Superior temporal gyrus (tissue), 1 donor: ENCODE data around the gene SLC22A1.
A peak's percentile ranks its signal among the peaks of the same experiment; 100 is the strongest.
"Not testable (repeated sequence)": the region's sequence is repeated elsewhere in the genome, so short reads cannot be mapped to it uniquely, and the experiment has no call there.

ENCODE experiments used
- DNase-seq: peaks from one replicate; pipeline ENCODE4 v3.0.0-alpha.2; 2016; ENCODE audit errors: extremely low spot score

The SLC22A1 gene

DNA sequence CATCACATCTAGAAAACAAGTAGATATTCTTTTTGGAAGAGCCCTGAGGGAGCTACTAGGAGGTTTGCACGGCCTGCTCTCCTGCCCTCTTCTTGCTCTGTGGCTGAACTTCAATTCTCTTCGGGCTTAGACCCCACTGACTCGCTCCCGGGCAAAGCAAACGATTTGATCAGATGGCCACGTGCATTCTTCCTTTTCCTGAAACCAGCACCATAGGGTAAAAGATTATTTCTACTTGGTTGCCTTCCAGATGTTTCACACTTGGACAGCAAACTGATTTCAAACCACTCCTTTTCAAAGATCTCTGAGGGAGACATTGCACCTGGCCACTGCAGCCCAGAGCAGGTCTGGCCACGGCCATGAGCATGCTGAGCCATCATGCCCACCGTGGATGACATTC lies at the start of gene SLC22A1:
Gene SLC22A1 (plus strand): TSS at position 258 of the 400 bp plus-strand sequence. CDS start 121 bp downstream, at position 379.
- no peak for DNase-seq

DNA sequence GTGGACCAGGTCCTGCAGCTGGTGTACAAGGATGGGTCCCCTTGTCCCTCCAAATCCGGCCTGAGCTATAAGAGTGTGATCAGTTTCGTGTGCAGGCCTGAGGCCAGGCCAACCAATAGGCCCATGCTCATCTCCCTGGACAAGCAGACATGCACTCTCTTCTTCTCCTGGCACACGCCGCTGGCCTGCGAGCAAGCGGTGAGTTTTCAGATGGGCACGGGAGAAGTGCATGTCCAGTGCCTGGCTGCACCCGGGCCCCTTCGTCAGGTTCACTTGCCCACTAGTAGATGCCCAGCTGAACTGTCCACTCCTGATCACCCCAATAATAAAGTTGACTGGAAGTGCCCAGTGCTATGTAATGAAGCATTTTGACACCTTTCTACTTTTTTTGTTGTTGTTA lies 48.3 kb upstream of the SLC22A1 start:
- DNase-seq, result no peak

DNA sequence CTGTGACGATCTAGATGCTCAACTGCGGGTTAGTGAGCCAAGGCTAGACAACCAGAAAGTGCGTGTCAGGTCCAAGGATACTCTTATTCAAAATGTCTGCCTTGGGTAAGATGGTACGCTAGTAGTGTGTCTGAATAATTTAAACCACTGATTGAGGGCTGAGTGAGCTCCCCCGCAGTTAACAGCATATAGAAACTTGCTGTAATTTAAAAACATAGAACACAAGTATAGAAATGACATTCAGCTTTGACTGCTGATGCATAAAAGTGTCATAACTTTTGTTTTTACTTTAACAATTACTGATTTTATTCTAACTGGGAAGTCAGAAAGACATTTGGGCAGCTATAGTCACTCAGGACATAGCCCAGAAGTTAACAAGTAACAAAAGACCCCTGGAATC lies 45.6 kb upstream of the SLC22A1 start:
- no peak for DNase-seq

DNA sequence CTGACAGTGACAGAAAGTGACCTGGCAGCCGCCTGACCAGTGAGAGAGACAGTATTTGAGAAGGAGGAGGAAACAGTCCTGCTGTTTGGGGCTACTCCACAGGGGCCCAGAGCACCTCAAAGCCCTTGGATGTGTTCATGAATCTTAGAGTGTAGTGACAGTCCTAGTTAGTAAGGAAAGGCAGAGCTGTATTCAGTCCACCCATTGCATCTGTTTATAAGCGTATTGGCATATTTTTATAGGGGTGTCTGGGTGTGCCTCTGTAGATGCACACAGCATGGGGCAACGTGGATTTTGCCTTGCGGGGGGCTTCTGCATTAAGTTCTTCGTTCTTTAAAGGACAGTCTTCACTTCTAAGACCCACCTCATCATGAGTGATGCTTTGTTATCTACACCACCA lies 44.6 kb upstream of the SLC22A1 start:
- no peak for DNase-seq

DNA sequence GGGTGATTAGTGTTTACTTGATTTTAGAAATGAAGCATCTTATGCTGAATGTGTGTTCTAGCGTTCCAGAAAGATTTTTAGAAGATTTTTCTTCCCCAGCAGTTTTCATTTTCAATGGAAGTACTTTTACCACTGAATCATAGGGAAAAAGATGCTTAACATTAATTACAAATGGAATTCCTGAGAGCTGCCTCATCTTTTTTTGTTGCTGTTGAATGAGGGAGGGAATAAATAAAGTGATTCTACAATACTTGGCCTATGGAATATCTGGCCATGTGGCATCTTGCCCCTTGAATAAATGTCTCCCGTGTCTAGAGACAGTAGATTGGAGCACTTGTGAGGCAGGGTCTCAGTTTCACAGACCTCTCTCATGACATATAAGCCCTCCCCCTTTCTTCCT lies 44.1 kb upstream of the SLC22A1 start:
- DNase-seq, result no peak

DNA sequence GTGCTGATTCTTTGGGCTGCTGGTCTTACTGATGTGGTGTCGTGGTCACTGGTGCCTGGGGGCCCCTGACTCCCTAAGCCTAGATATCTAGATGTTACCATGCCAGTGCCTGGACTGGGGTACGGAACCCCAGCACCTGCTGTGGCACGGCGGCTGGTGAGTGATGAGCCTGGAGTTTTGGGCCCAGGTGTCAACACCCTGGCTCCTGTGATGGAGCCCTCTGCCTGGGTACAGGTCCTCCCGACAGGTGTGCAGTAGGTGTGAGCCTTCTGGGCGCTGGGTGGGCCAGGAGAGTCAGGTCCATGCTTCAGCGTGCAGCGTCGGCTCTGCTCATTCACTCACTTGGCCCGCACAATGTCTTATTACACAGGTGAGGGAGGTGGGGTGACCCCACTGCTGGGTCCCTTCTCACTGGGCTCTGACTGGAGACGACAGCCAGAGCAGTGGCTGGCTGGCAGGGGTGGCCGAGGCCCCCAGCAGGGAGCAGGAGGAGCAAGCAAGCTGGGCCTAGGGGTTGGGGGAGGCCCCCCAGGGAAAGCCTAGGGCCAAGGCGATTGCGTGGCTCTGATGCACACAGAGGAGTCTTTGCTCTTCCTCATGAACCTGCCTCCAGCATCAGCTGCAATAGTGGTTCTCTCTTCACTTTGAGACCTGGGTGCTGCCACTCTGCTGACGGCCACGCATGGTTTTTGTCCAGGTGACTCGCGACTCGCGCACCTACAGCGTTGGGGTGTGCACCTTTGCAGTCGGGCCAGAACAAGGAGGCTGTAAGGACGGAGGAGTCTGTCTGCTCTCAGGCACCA lies 42.5 kb upstream of the SLC22A1 start:
- no peak for DNase-seq

DNA sequence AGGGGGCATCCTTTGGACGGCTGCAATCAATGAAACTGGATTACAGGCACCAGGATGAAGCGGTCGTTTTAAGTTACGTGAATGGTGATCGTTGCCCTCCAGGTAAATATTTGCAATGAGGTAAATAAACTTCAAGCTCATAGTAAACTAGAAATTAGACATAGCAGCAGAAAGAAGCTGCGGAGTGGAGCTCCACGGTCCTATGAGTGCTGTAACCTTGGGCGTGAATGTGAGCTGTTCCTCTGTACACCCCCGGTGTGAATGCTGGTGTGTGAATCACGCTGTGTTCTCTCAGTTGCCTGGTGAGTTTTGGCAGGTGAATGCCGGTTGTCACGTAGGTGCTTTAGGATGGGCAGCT lies 42.0 kb upstream of the SLC22A1 start:
- DNase-seq, result no peak

DNA sequence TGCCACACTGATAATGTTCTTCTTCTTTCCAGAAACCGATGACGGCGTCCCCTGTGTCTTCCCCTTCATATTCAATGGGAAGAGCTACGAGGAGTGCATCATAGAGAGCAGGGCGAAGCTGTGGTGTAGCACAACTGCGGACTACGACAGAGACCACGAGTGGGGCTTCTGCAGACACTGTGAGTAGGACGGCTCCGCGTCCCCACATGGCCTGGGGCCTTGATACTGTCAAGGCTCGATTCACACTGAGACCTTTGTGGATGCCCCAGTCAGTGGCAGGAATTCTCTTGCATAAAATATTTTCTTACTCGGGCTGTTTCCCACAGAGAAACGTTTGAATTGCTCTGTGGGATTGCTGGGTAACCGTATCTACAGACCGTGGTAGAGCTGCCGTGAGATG lies 41.5 kb upstream of the SLC22A1 start:
- no peak for DNase-seq

DNA sequence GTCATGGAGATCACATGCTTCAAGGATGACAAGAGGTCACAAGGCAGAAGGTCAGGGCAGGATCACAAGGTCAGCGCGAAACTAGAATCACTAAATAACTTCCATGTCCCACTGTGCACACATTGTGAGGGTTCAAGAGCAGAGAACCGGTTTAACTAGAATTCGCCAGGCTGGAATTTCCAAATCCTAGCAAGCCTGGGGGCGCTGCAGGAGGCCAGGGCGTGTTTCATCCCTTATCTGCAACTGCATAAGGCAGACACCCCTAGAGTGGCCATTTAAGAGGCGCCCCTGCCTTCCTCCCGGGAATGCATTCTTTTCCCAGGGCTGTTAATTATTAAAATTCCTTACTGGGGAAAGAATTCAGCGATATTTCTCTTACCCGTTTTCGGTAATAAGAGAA lies 40.2 kb upstream of the SLC22A1 start:
- no peak for DNase-seq

DNA sequence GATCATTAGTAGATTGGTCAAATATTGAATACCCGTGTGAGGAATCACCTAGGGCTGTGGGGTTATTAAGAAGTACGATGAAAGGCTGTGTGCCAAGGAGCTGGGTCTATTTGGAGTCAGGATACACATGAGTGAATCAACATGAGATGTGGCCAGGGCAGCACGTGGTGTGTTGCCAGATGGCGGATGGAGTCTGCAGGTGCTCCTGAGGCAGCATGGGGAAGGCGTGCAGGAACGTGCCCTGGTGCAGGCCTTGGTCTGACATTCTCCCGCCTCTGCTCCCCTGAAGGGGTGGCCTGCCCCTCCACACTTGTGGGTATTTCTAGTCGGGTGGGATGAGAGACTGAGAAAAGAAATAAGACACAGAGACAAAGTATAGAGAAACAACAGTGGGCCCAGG lies 39.0 kb upstream of the SLC22A1 start:
- no peak for DNase-seq

DNA sequence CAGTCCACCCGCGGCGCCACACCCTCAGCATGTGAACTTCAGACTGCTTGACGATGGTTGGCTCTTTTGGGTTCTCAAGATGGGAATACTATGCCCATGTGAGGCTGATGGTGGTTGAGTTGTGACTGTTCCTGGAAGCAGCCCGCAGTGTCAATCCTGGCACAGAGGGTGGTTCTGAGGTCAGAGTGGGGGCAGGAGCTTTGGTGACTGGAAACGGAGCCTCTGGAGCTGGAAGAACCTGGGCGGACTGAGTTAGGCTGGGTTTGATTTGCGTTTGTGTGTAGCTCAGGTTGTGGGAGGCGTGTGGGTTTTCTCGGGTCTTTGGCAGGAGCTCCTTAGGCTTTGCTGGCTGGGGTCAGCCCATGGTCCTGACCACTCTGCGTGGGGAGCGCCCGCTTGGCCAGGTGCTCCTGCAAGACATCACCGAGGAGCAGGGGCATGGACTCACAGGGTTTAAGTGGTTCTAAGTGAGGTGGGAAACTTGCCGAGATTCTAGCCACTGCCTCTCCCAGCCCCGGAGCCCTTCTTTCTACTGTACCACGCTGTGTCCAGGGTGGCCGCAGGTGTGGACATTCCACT lies 37.3 kb upstream of the SLC22A1 start:
- DNase-seq, result no peak

DNA sequence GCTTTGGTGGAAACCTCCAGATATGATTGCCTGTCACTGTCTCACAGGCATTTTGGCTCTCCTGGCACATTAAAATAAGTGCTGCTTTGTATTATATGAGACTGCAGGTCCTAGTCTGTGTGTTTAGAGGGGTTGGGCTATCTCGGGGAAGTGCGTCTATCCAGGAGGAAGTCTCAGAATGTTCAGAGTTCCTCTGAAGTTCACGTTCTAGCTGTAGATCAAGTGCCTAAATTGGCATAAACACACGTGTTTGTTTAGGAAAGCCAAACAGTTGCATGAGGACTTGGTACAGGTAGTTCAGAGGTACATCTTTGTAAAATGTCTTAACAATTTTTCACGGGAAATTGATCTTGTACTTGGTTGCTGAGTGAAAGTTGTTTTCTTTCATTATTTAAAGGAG lies 36.4 kb upstream of the SLC22A1 start:
- no peak for DNase-seq

DNA sequence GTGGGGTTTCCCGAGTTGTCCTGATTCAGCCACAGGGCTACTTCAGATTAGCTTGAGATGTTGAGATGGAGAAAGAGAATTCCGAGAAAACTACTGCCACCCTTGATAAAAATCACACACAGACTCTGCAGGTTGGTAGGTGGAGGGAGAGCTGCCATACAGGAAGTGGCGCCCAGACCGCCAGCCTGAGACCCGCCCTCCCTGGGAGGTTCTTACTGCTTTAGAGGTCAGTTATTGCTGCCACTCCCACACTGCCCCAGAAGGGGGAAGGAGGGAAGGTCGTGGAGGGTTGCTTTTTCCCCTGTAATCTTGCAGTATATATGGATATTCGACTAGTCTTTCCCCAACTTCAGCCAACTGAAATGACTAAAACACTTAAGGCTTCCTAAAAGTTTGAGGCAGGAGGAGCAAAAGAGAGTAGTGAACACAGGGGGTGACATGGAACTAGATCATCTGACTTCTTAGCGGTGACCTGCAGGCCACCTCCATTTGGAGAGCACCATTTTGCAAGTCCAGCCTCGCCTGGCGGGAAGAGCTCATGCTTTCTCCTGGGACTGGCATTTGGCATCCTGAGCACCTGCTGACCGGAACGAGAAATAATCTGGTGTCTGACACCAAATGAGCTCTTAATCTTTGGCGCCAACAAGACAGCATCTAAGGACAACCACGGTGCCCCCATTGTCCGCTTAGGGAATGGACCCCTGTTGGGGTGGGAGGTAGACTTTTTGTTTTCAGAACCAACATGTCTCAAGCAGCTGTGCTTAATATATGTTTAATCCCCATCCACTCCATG lies 35.7 kb upstream of the SLC22A1 start:
- no peak for DNase-seq

DNA sequence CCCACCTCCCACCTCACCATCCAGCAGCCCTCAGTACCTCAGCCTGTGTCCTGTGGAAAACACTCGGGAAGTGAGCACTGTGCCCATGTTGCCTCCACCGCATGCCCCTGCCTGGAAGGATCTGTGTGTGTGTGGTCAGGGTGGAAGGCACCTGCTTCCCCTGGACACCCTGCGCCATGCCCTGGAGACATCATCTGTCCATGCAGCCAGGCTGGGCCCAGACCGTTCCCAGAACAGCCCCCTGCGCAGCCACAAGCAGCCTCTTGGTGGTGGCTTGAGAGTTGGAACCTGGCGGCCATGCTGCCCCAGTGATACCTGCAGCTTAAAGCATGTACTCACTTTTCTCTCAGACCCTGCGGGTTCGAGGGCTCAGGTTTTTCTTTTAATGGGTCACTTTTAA lies 34.9 kb upstream of the SLC22A1 start:
- no peak for DNase-seq

DNA sequence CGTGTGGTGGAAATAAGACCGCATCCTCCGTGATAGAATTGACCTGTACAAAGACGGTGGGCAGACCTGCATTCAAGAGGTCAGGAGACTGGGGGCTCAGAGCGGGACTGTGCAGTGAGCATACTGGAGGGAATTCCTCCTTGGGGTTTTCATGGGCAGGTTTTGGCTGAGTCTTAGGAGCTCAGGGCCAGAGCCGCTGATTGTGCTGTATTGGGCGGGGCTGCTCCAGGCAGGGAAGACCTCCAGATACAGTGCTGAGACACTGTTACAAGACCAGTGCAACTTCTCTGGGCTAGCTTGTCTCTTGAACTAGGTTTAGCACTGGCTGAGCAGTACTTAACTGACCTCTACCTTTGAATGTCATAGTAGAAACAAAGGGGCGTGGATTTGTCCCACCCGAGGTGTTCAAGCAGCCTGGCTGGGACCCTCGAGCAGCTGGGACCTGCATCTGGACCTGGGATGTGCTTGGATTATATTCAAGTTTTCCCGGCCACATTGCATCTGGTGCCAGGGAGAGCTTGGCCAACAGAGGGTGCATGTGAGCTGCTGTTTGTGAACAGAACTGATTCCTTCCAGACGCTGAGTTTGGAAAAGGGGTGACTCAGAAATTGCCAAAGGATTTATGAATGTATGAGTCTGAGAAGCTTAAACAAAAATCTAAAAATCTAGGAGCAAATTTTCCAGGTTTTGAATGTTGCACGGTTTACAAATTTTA lies 33.4 kb upstream of the SLC22A1 start:
- DNase-seq, result peak; percentile 84

DNA sequence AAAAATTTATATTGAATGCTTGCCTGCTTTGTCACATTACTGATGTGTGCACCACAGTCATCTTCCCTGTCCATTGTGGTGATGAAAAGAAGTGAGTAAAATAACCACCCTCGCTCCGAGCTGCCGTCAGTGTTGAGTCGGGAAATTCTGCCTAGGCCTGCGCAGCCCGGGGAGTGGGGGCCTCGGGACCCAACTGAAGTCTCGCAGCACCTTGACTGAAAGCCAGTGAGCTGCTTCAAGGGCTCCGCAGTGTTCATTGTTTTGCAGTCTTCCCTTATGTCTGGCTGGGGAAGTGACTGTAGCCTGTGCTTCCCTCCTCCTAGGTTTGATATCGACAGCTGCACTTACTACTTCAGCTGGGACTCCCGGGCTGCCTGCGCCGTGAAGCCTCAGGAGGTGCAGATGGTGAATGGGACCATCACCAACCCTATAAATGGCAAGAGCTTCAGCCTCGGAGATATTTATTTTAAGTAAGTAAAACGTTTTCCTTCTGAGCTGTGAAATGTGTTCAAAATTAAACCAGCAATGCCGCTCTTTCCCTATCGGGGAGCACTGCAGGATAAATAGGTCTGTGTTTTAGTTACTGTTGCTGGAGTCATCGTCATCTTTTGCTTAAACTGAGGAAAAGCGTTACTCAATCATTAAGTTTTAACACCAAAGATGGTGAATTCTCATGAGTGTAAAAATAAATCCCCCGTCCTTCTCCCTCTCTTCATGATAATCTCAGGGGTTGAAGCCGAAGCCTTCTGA lies 32.7 kb upstream of the SLC22A1 start:
- peak; percentile 44 for DNase-seq

DNA sequence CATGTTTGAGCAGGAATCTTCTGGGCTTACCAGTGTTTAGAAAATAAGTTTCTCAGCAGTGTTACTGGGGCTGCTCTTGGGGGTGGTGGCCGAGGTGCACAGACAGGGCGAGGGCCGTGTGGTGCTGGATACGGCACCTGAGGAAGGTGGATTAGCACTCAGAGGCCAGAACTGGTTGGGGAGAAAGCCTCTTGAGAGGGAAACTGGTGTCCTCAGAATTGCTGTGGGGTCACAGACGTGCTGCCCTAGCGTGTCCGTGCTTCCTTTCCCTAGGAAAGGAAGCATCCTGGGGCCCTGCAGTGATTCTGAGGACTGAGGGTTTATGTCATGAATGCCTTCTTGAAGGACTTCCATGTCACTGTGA lies 32.1 kb upstream of the SLC22A1 start:
- no peak for DNase-seq

DNA sequence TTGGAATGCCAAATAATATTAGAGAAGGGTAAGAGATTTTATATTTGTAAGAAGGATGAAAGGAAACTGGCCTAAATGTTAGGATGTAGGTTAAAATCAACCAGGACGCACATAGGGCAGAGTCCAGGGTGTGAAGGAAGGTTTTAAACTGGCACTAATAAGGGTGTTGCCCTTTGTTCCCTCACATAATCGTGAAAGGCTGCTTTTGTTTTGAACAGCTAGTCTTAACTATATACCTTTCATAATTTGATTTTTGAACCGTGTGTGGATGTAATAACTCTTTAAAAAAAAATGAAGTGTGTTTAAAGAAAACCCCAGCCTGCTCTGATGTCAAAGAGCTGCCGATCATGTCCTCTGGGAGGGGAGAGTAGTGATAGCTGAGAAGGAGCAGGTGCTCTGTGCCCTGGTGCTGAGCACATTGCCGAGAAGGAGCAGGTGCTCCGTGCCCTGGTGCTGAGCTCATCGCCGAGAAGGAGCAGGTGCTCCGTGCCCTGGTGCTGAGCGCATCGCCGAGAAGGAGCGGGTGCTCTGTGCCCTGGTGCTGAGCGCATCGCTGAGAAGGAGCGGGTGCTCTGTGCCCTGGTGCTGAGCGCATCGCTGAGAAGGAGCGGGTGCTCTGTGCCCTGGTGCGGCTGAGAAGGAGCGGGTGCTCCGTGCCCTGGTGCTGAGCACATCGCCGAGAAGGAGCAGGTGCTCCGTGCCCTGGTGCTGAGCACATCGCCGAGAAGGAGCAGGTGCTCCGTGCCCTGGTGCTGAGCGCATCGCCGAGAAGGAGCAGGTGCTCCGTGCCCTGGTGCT lies 31.0 kb upstream of the SLC22A1 start:
- DNase-seq, result not testable (repeated sequence)

DNA sequence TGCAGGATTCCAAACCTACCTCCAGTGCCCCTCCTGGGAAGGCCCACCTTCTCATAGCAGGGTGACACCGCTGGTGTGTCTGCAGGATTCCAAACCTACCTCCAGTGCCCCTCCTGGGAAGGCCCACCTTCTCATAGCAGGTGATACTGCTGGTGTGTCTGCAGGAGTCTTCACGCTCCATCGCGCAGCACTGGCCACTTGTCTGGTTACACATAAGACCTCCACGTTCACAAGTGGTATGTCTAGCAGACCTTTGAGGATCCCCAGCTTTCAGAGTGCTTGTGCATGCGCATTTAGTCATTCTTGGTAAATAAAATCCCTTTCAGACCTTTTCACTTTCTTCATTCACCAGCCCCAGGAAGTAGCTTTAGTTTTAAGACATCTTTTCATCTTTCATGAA lies 29.4 kb upstream of the SLC22A1 start:
- DNase-seq, result not testable (repeated sequence)

DNA sequence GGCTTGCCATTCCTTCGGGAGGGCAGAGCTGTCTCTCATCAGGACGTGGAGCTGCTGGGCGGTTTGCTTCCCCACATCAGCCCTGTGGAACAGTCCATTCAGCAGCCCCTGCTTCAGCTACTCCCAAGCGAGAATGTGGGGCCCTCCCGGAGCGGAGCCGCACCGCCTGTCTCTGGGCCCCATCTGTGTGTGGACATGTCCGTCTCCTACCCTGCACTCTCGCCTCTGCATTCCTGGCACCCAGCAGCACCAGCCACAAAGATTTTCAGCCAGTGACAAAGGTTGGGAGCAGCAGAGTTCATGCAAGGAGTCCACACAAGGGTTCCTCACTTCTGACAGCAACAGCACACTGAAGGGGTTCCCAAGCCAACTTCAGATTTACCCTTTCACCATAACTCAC lies 29.0 kb upstream of the SLC22A1 start:
- no peak for DNase-seq

DNA sequence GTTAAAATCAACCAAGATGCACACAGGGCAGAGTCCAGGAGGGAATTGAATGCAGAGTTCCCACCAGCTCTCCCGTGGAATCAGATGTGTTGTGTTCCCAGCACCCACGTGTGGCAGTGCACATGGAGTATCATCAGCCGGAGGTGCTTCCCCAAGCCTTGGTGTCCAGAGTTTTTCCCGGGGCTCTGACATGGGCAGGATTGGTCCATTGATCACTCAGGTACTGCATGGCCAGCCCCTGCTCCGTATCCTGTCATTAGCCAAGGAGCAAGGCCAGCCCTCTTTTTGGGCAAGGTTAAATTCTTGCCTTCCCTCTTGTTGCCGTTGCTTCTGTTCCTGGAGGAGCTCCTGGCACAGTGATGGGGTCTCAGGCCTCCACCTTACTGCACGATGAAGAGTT lies 28.6 kb upstream of the SLC22A1 start:
- no peak for DNase-seq
